HPDE6-E6E7 (cell line): Measurements from ENCODE around the gene NLRX1.
"Not testable (repeated sequence)": the region's sequence is repeated elsewhere in the genome, so short reads cannot be mapped to it uniquely, and the experiment has no call there.

Source experiments
- DNase-seq: peaks from one replicate; pipeline ENCODE4 v3.0.0; 2011; ENCODE audit warnings: missing footprints; ENCODE audit errors: extremely low spot score

The NLRX1 gene

GRCh38 chr11:119153049-119153818 is 15.3 kb upstream of the NLRX1 start:
- DNase-seq, result no peak

DNA sequence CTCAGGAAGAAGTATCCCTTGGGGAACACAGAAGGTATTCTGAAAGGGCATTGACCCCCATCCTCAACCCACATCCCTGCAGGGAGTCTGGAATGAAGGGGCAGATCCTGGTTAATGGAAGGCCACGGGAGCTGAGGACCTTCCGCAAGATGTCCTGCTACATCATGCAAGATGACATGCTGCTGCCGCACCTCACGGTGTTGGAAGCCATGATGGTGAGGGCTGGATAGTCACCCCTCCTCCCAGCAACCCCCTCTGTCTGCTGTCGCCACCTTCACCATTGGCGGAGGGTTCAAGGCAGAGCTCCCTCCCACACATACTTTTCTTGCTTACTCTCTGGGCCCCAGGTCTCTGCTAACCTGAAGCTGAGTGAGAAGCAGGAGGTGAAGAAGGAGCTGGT is 14.3 kb upstream of the NLRX1 start:
- DNase-seq, result no peak

GRCh38 chr11:119155733-119156492 is 12.6 kb upstream of the NLRX1 start:
- no peak for DNase-seq

- no peak for DNase-seq
These were observed 12.0 kb upstream of the NLRX1 start for GRCh38 chr11:119156496-119156895.

GRCh38 chr11:119157063-119157462 is 11.5 kb upstream of the NLRX1 start:
- DNase-seq, result no peak

GRCh38 chr11:119158467-119158866 is 10.1 kb upstream of the NLRX1 start:
- DNase-seq, result no peak

DNA sequence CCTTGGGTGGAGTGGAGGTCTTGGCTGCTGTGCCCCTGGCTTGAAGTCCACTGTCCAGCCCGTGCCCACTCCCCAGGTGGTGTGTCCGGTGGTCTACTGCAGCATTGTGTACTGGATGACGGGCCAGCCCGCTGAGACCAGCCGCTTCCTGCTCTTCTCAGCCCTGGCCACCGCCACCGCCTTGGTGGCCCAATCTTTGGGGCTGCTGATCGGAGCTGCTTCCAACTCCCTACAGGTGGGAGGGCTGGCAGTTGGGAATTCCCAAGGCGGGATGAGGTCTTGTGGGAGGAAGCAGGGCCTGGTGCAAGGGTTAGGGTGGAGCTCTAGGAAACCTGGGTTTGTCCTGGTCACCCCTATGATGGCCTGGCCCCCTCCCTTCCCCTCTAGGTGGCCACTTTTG is 8.4 kb upstream of the NLRX1 start:
- DNase-seq, result no peak

DNA sequence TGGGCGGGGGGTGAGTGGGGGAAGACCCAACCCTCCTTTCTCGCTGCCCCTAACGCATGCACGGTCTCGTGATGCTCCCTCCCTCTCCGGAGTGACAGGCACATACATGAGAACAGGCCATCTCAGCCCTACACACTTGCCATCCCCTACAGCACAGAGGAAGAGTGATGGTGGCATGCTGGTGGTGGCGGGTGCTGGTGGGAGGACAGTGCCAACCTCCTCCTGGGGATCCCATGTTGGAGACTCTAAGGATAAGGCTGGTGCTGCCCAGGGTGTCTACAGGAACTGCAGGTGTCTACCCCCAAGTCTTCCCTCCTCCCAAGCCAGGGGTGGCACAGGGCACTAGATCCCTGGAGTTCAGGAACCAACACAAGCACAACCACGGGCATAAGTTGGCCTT is 6.7 kb upstream of the NLRX1 start:
- DNase-seq, result no peak

GRCh38 chr11:119166368-119167076 is 2.0 kb upstream of the NLRX1 start:
- peak; percentile 60 for DNase-seq

- DNase-seq, result not testable (repeated sequence)
These were observed 1.5 kb upstream of the NLRX1 start for GRCh38 chr11:119167077-119167458.

GRCh38 chr11:119167933-119168332 is 592 bp upstream of the NLRX1 start:
- DNase-seq, result peak; percentile 38

DNA sequence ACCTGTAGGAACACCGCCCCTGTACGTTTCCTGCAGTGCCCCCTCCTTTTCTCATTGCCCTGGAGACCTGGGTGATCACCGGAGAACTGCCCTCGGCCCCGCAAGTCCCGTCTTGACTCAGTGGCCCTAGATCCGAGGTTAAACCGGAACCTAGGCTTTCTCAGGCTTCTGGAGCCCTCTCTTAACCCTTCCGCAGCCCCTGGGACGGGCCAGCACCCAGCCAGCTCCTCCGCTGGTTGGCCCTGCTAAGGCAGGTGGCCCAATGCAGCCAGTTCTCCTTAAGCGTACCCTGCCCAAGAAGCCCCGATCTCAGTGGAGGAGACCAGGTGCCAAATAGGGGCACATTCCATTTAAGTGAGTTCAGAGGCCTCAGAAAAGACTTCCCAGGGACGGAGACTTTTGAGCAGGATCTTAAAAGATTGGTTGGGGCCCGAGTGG is 776 bp downstream of the NLRX1 start:
- DNase-seq, result peak; percentile 28

DNA sequence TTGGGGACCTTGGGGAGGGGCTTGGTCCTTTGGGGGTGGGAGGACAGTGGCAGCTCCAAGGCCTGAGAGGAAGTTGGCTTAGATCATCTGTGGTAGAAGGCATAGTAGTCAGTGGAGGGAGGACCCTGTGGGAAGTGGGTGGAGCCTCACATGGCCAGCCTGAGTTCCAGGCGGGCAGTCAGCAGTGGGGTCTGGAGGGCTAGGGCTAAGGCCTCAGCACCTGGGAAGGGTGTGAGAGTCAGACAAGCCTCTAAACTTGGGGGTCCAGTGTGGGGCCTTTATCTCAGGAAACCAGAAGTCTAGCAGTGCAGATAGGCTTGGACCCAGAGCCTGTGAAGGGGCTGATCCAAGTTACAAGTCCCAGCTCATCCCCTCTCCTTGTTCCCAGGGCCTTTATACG is 4.0 kb downstream of the NLRX1 start:
- DNase-seq, result no peak

GRCh38 chr11:119173453-119173852 is 4.9 kb downstream of the NLRX1 start:
- DNase-seq, result no peak

DNA sequence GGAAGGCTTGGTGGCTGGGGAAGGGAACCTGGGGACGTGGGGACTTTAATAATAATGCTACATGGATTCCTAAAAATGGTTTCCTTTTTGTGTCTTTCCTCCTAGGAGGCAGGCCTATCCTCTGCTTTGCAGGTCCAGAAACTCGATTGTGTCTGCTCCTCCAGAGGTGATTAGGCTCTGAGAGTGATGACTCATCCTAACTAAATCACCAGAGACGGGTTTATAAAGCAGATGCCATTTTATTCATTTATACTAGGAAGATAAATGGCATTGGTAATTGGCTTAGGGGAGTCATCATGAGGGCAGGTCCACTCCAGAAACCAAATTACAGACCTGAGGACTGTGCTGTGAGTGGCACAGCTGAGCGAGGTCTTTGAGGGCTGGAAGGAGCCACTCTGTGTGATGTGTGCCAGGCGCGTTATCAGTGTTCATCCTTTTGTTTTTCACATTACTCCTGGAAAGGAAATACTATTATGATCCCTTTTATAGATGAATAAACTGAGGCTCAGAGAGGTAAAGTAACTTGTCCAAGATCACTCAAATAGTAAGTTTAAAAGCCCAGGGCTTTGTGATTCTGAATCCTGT is 7.1 kb downstream of the NLRX1 start:
- no peak for DNase-seq

DNA sequence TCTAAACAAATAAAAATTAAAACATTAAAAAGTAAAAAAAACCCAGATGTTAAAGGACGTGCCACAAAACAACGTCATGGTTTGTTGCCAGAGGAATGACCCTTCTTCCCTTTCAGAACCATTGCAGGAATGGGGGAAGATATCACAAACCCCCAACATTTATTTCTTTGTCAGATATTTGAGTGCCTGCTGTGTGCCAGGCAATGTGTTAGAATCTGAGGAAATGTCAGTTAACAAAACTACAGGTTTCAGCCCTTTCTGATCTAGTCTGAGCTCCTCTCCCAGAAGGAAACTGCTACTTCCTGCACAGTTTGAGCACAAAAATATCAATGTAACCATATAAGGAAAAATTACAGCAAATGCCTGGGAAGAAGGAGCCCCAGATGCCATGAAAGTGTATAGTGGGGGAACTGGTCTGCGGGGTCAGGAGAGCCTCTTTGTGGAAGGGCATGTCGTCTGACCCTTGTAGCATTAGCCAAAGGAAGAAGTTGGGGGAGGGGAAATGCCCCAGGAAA is 9.7 kb downstream of the NLRX1 start:
- DNase-seq, result no peak

GRCh38 chr11:119179342-119179741 is 10.8 kb downstream of the NLRX1 start:
- DNase-seq, result no peak

- DNase-seq, result no peak
These were observed 11.5 kb downstream of the NLRX1 start for GRCh38 chr11:119179983-119180382.

- no peak for DNase-seq
These were observed 12.5 kb downstream of the NLRX1 start for GRCh38 chr11:119180729-119181676.

GRCh38 chr11:119181677-119182412 is 13.3 kb downstream of the NLRX1 start:
- DNase-seq, result no peak
